ENCODE data around the gene VSIG1.
A peak's percentile ranks its signal among the peaks of the same experiment; 100 is the strongest.

The VSIG1 gene

GRCh38 chrX:108068121-108068520 is 23.3 kb downstream of the VSIG1 start:
- no peak for DNase-seq

GRCh38 chrX:108070891-108071290 is 26.0 kb downstream of the VSIG1 start:
- DNase-seq, result peak; percentile 14

- no peak for DNase-seq
Observed at GRCh38 chrX:108071578-108071977, 26.7 kb downstream of the VSIG1 start.

- DNase-seq, result no peak
Observed at GRCh38 chrX:108072746-108073145, 27.9 kb downstream of the VSIG1 start.

GRCh38 chrX:108081110-108081509 is 36.2 kb downstream of the VSIG1 start:
- DNase-seq, result no peak

GRCh38 chrX:108087792-108088191 is 42.9 kb downstream of the VSIG1 start:
- no peak for DNase-seq

GRCh38 chrX:108088511-108088910 is 43.6 kb downstream of the VSIG1 start:
- no peak for DNase-seq

GRCh38 chrX:108090491-108091263 is 45.8 kb downstream of the VSIG1 start:
- DNase-seq, result no peak

- peak; percentile 88 for DNase-seq
Observed at GRCh38 chrX:108091264-108091877, 46.5 kb downstream of the VSIG1 start, which contains the start of the genes ATG4A and PSMD10. Gene ATG4A, plus strand, starts transcription at chrX:108091778. Its CDS starts 49 bp downstream, at chrX:108091827. Gene PSMD10, minus strand, starts transcription at chrX:108091542. Its CDS starts 22 bp downstream, at chrX:108091520.

- DNase-seq, result no peak
Observed at GRCh38 chrX:108091878-108092291, 47.0 kb downstream of the VSIG1 start.

GRCh38 chrX:108097380-108097779 is 52.5 kb downstream of the VSIG1 start:
- DNase-seq, result no peak

GRCh38 chrX:108105473-108105872 is 60.6 kb downstream of the VSIG1 start:
- DNase-seq, result no peak

- no peak for DNase-seq
Observed at GRCh38 chrX:108114541-108114940, 69.7 kb downstream of the VSIG1 start.

GRCh38 chrX:108117988-108118387 is 73.1 kb downstream of the VSIG1 start:
- no peak for DNase-seq

- DNase-seq, result no peak
Observed at GRCh38 chrX:108121291-108121690, 76.4 kb downstream of the VSIG1 start.

GRCh38 chrX:108122748-108123147 is 77.9 kb downstream of the VSIG1 start:
- no peak for DNase-seq

GRCh38 chrX:108123591-108124366 is 78.9 kb downstream of the VSIG1 start:
- DNase-seq, result no peak

- no peak for DNase-seq
Observed at GRCh38 chrX:108126661-108127060, 81.8 kb downstream of the VSIG1 start.

- DNase-seq, result no peak
Observed at GRCh38 chrX:108127152-108127551, 82.3 kb downstream of the VSIG1 start.

Measured in CD4-positive, alpha-beta T cell treated with Interleukin-4 for 4 hours (primary cell).